ENCODE measurements around the gene ATP11B.
"Not testable (repeated sequence)": the region's sequence is repeated elsewhere in the genome, so short reads cannot be mapped to it uniquely, and the experiment has no call there.

Gene ATP11B

GRCh38 chr3:182870917-182871316 is 77.6 kb downstream of the ATP11B start:
- not testable (repeated sequence) for H3K9ac ChIP-seq (ENCODE audit: low read depth in 1 of 2, low read length in 2 of 2); H3K27ac ChIP-seq (ENCODE audit: low read depth, low read length); H3K4me1 ChIP-seq (ENCODE audit: control insufficient read depth in 1 of 2, insufficient read depth in 2 of 2, low read length in 2 of 2); H3K9me3 ChIP-seq (ENCODE audit: control insufficient read depth in 1 of 2, low read length in 2 of 2); H3K4me3 ChIP-seq (ENCODE audit: low read depth in 1 of 2, low read length in 2 of 2); H3K27me3 ChIP-seq (ENCODE audit: control insufficient read depth in 1 of 2, insufficient read depth in 2 of 2, low read length in 2 of 2)
- peaks cover 32 to 73% of the 10 kb centered on the region in 2 donors for H3K36me3 ChIP-seq (ENCODE audit: control insufficient read depth in 1 of 2, insufficient read depth in 2 of 2, low read length in 2 of 2)

- Histone ChIP-seq H3K27ac (ENCODE audit: low read depth, low read length) (no peak overlapping the region), H3K4me1 (ENCODE audit: control insufficient read depth in 1 of 2, insufficient read depth in 2 of 2, low read length in 2 of 2) (no peaks in the 10 kb centered on the region), H3K27me3 (ENCODE audit: control insufficient read depth in 1 of 2, insufficient read depth in 2 of 2, low read length in 2 of 2) (no peaks in the 10 kb centered on the region), H3K4me3 (ENCODE audit: low read depth in 1 of 2, low read length in 2 of 2) (no peak overlapping the region), H3K9me3 (ENCODE audit: control insufficient read depth in 1 of 2, low read length in 2 of 2) (no peaks in the 10 kb centered on the region), H3K36me3 (ENCODE audit: control insufficient read depth in 1 of 2, insufficient read depth in 2 of 2, low read length in 2 of 2) (peaks cover 15 to 47% of the 10 kb centered on the region in 2 donors), H3K9ac (ENCODE audit: low read depth in 1 of 2, low read length in 2 of 2) (no peak overlapping the region)
Measured at GRCh38 chr3:182879031-182879611, 85.8 kb downstream of the ATP11B start.

- peaks cover 15 to 31% of the 10 kb centered on the region in 2 donors for H3K36me3 ChIP-seq (ENCODE audit: control insufficient read depth in 1 of 2, insufficient read depth in 2 of 2, low read length in 2 of 2)
Measured at GRCh38 chr3:182886497-182886896, 93.2 kb downstream of the ATP11B start.

GRCh38 chr3:182889948-182890629 is 96.8 kb downstream of the ATP11B start:
- Histone ChIP-seq H3K9me3 (ENCODE audit: control insufficient read depth in 1 of 2, low read length in 2 of 2) (no peaks in the 10 kb centered on the region), H3K4me3 (ENCODE audit: low read depth in 1 of 2, low read length in 2 of 2) (no peak overlapping the region), H3K27me3 (ENCODE audit: control insufficient read depth in 1 of 2, insufficient read depth in 2 of 2, low read length in 2 of 2) (no peaks in the 10 kb centered on the region), H3K4me1 (ENCODE audit: control insufficient read depth in 1 of 2, insufficient read depth in 2 of 2, low read length in 2 of 2) (no peaks in the 10 kb centered on the region), H3K36me3 (ENCODE audit: control insufficient read depth in 1 of 2, insufficient read depth in 2 of 2, low read length in 2 of 2) (peaks cover 26 to 38% of the 10 kb centered on the region in 2 donors), H3K27ac (ENCODE audit: low read depth, low read length) (no peak overlapping the region), H3K9ac (ENCODE audit: low read depth in 1 of 2, low read length in 2 of 2) (no peak overlapping the region)

More at GRCh38 chr3:182886497-182886896, 93.2 kb downstream of the ATP11B start:
- Histone ChIP-seq H3K4me3 (ENCODE audit: low read depth in 1 of 2, low read length in 2 of 2) (no peak overlapping the region), H3K9me3 (ENCODE audit: control insufficient read depth in 1 of 2, low read length in 2 of 2) (no peaks in the 10 kb centered on the region), H3K27ac (ENCODE audit: low read depth, low read length) (no peak overlapping the region), H3K9ac (ENCODE audit: low read depth in 1 of 2, low read length in 2 of 2) (no peak overlapping the region), H3K4me1 (ENCODE audit: control insufficient read depth in 1 of 2, insufficient read depth in 2 of 2, low read length in 2 of 2) (no peaks in the 10 kb centered on the region), H3K27me3 (ENCODE audit: control insufficient read depth in 1 of 2, insufficient read depth in 2 of 2, low read length in 2 of 2) (no peaks in the 10 kb centered on the region)

- Histone ChIP-seq H3K4me1 (ENCODE audit: control insufficient read depth in 1 of 2, insufficient read depth in 2 of 2, low read length in 2 of 2) (peaks cover 0 to 4% of the 10 kb centered on the region in 2 donors), H3K36me3 (ENCODE audit: control insufficient read depth in 1 of 2, insufficient read depth in 2 of 2, low read length in 2 of 2) (peaks cover 26 to 36% of the 10 kb centered on the region in 2 donors), H3K9me3 (ENCODE audit: control insufficient read depth in 1 of 2, low read length in 2 of 2) (no peaks in the 10 kb centered on the region), H3K27ac (ENCODE audit: low read depth, low read length) (no peak overlapping the region), H3K27me3 (ENCODE audit: control insufficient read depth in 1 of 2, insufficient read depth in 2 of 2, low read length in 2 of 2) (no peaks in the 10 kb centered on the region), H3K9ac (ENCODE audit: low read depth in 1 of 2, low read length in 2 of 2) (no peak overlapping the region), H3K4me3 (ENCODE audit: low read depth in 1 of 2, low read length in 2 of 2) (no peak overlapping the region)
Measured at GRCh38 chr3:182891364-182891763, 98.1 kb downstream of the ATP11B start.

GRCh38 chr3:182892226-182892625 is 98.9 kb downstream of the ATP11B start:
- Histone ChIP-seq H3K4me1 (ENCODE audit: control insufficient read depth in 1 of 2, insufficient read depth in 2 of 2, low read length in 2 of 2) (peaks cover 0 to 4% of the 10 kb centered on the region in 2 donors), H3K9ac (ENCODE audit: low read depth in 1 of 2, low read length in 2 of 2) (no peak overlapping the region), H3K9me3 (ENCODE audit: control insufficient read depth in 1 of 2, low read length in 2 of 2) (no peaks in the 10 kb centered on the region), H3K27me3 (ENCODE audit: control insufficient read depth in 1 of 2, insufficient read depth in 2 of 2, low read length in 2 of 2) (no peaks in the 10 kb centered on the region), H3K36me3 (ENCODE audit: control insufficient read depth in 1 of 2, insufficient read depth in 2 of 2, low read length in 2 of 2) (peaks cover 19 to 34% of the 10 kb centered on the region in 2 donors), H3K4me3 (ENCODE audit: low read depth in 1 of 2, low read length in 2 of 2) (no peak overlapping the region), H3K27ac (ENCODE audit: low read depth, low read length) (no peak overlapping the region)

GRCh38 chr3:182895513-182896112 is 102.3 kb downstream of the ATP11B start:
- H3K4me3 ChIP-seq (ENCODE audit: low read depth in 1 of 2, low read length in 2 of 2): no peak overlapping the region

GRCh38 chr3:182896553-182896952 is 103.2 kb downstream of the ATP11B start:
- Histone ChIP-seq H3K27me3 (ENCODE audit: control insufficient read depth in 1 of 2, insufficient read depth in 2 of 2, low read length in 2 of 2) (no peaks in the 10 kb centered on the region), H3K4me3 (ENCODE audit: low read depth in 1 of 2, low read length in 2 of 2) (no peak overlapping the region), H3K27ac (ENCODE audit: low read depth, low read length) (no peak overlapping the region), H3K9me3 (ENCODE audit: control insufficient read depth in 1 of 2, low read length in 2 of 2) (no peaks in the 10 kb centered on the region), H3K4me1 (ENCODE audit: control insufficient read depth in 1 of 2, insufficient read depth in 2 of 2, low read length in 2 of 2) (peaks cover 0 to 4% of the 10 kb centered on the region in 2 donors), H3K9ac (ENCODE audit: low read depth in 1 of 2, low read length in 2 of 2) (no peak overlapping the region), H3K36me3 (ENCODE audit: control insufficient read depth in 1 of 2, insufficient read depth in 2 of 2, low read length in 2 of 2) (peaks cover 15 to 22% of the 10 kb centered on the region in 2 donors)

More at GRCh38 chr3:182895513-182896112, 102.3 kb downstream of the ATP11B start:
- Histone ChIP-seq H3K4me1 (ENCODE audit: control insufficient read depth in 1 of 2, insufficient read depth in 2 of 2, low read length in 2 of 2) (peaks cover 0 to 4% of the 10 kb centered on the region in 2 donors), H3K9me3 (ENCODE audit: control insufficient read depth in 1 of 2, low read length in 2 of 2) (no peaks in the 10 kb centered on the region), H3K36me3 (ENCODE audit: control insufficient read depth in 1 of 2, insufficient read depth in 2 of 2, low read length in 2 of 2) (peaks cover 18 to 26% of the 10 kb centered on the region in 2 donors), H3K9ac (ENCODE audit: low read depth in 1 of 2, low read length in 2 of 2) (no peak overlapping the region), H3K27me3 (ENCODE audit: control insufficient read depth in 1 of 2, insufficient read depth in 2 of 2, low read length in 2 of 2) (no peaks in the 10 kb centered on the region), H3K27ac (ENCODE audit: low read depth, low read length) (no peak overlapping the region)

GRCh38 chr3:182902236-182902635 is 108.9 kb downstream of the ATP11B start:
- no peaks in the 10 kb centered on the region for H3K27me3 ChIP-seq (ENCODE audit: control insufficient read depth in 1 of 2, insufficient read depth in 2 of 2, low read length in 2 of 2)
- no peak overlapping the region for H3K27ac ChIP-seq (ENCODE audit: low read depth, low read length)
- H3K9me3 ChIP-seq (ENCODE audit: control insufficient read depth in 1 of 2, low read length in 2 of 2): no peaks in the 10 kb centered on the region
- no peak overlapping the region for H3K4me3 ChIP-seq (ENCODE audit: low read depth in 1 of 2, low read length in 2 of 2)
- peaks cover 9 to 33% of the 10 kb centered on the region in 2 donors for H3K36me3 ChIP-seq (ENCODE audit: control insufficient read depth in 1 of 2, insufficient read depth in 2 of 2, low read length in 2 of 2)
- no peak overlapping the region for H3K9ac ChIP-seq (ENCODE audit: low read depth in 1 of 2, low read length in 2 of 2)
- H3K4me1 ChIP-seq (ENCODE audit: control insufficient read depth in 1 of 2, insufficient read depth in 2 of 2, low read length in 2 of 2): no peaks in the 10 kb centered on the region

GRCh38 chr3:182904164-182904563 is 110.9 kb downstream of the ATP11B start:
- H3K4me1 ChIP-seq (ENCODE audit: control insufficient read depth in 1 of 2, insufficient read depth in 2 of 2, low read length in 2 of 2): no peaks in the 10 kb centered on the region
- H3K9me3 ChIP-seq (ENCODE audit: control insufficient read depth in 1 of 2, low read length in 2 of 2): no peaks in the 10 kb centered on the region
- no peak overlapping the region for H3K9ac ChIP-seq (ENCODE audit: low read depth in 1 of 2, low read length in 2 of 2)
- H3K27me3 ChIP-seq (ENCODE audit: control insufficient read depth in 1 of 2, insufficient read depth in 2 of 2, low read length in 2 of 2): no peaks in the 10 kb centered on the region
- no peak overlapping the region for H3K4me3 ChIP-seq (ENCODE audit: low read depth in 1 of 2, low read length in 2 of 2)
- no peak overlapping the region for H3K27ac ChIP-seq (ENCODE audit: low read depth, low read length)
- H3K36me3 ChIP-seq (ENCODE audit: control insufficient read depth in 1 of 2, insufficient read depth in 2 of 2, low read length in 2 of 2): peaks cover 9 to 37% of the 10 kb centered on the region in 2 donors
